ENCODE data around the gene CFAP119.
"Not testable (repeated sequence)": the region's sequence is repeated elsewhere in the genome, so short reads cannot be mapped to it uniquely, and the experiment has no call there.

DNA sequence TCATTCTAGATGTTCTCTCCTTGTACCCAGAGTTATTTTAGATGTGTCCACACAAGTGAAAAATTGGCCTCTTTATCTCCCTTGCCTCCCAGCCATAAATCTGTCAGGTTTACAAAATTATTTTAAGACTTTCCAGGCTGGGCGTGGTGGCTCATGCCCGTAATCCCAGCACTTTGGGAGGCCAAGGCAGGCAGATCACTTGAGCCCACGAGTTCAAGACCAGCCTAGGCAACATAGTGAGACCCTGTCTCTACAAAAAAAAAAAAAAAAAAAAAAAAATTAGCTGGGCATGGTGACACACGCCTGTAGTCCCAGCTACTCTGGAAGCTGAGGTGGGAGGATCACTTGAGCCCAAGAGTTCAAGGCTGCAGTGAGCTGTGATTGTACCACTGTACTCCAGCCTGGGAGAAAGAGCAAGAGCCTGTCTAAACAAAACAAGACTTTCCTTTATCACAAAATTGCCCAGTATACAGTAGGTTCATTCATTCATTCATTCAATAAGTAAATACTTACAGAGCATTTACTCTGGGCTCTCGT, 47.1 kb upstream of the CFAP119 start:
- TF ChIP-seq, protein P1, sequence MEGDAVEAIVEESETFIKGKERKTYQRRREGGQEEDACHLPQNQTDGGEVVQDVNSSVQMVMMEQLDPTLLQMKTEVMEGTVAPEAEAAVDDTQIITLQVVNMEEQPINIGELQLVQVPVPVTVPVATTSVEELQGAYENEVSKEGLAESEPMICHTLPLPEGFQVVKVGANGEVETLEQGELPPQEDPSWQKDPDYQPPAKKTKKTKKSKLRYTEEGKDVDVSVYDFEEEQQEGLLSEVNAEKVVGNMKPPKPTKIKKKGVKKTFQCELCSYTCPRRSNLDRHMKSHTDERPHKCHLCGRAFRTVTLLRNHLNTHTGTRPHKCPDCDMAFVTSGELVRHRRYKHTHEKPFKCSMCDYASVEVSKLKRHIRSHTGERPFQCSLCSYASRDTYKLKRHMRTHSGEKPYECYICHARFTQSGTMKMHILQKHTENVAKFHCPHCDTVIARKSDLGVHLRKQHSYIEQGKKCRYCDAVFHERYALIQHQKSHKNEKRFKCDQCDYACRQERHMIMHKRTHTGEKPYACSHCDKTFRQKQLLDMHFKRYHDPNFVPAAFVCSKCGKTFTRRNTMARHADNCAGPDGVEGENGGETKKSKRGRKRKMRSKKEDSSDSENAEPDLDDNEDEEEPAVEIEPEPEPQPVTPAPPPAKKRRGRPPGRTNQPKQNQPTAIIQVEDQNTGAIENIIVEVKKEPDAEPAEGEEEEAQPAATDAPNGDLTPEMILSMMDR (IDR thresholded peaks at IDR 0.05; ENCODE audit: insufficient read depth, low read length, poor library complexity, severe bottlenecking) = not testable (repeated sequence)
- not testable (repeated sequence) for TF ChIP-seq EZH2phosphoT487 (conservative IDR thresholded peaks at IDR 0.05; ENCODE audit: low read length)

Measured in SU-DHL-6 (cell line).